AG20443 (cell line): ENCODE results near the gene SLC5A4.
A peak's percentile ranks its signal among the peaks of the same experiment; 100 is the strongest.
"Not testable (repeated sequence)": the region's sequence is repeated elsewhere in the genome, so short reads cannot be mapped to it uniquely, and the experiment has no call there.

Experiments used
- DNase-seq: peaks from one replicate; pipeline ENCODE4 v3.0.0; 2012; ENCODE audit warnings: low spot score, mixed read lengths

SLC5A4 gene

DNA sequence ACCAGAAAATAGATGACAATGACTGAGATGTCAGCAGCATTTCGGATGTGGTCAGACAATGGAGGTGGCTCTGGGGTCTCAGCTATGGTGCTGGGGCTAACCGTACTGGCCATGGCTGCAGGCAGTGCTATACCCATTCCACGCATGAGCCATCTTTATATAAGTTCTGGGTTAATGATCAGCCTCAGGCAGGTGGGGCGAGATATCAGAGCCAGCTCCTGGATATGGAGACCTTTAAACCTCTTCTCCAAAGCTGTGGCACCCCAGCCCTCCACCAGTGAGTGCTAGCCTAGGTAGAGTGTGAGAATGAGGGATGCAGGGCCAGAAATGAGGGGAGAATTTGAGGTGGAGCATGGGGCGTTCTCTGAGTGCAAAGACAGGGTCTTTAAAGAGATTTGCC is at the start of gene SLC5A4:
Gene SLC5A4, minus strand, starts transcription at position 131 of the 400 bp plus-strand sequence. Its CDS starts 18 bp downstream, at position 113.
- DNase-seq, result no peak

DNA sequence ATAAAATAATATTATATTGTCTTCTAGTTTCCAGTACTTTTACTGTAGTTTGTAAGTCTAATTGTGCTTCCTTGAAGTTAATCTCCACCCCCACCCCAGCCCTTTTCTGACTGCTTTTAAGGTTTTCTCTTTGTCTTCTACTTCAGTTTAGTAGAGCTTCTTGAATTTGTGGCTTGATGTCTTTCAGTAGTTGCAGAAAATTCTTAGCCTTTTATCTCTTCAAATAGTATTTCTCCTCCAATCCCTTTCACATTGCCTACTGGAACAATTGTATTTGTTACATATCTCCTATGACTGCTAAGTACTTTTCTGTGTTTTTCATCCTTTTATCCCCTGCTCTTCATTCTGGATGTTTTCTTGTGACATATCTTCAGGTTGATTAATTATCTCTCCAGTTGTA is 38.8 kb upstream of the SLC5A4 start:
- DNase-seq, result not testable (repeated sequence)

DNA sequence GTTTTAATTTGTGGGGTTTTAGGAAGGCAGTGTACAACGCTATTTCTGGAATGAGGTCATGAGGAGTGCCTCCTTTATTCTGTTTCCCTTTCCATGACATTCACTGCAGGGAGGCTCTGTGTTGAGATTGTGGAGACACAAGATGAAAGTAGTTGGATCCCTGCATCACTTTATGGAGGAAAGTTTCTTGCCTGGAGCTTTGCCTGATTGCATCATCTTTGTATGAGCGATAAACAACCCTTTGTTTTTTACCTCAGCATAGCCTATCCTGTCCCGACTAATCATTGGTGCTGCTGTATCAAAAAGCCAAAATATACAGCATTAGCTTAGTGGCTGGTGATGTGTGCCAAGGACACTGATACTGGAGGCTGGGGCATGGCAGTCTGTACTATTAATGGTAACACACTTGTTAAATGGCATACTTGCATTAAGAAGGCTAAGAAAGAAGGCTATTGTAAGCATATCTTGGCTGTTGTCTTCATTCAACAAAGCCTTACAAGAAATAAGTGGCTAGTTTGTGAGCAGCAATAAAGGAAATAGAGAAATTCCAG is 31.2 kb upstream of the SLC5A4 start:
- no peak for DNase-seq

DNA sequence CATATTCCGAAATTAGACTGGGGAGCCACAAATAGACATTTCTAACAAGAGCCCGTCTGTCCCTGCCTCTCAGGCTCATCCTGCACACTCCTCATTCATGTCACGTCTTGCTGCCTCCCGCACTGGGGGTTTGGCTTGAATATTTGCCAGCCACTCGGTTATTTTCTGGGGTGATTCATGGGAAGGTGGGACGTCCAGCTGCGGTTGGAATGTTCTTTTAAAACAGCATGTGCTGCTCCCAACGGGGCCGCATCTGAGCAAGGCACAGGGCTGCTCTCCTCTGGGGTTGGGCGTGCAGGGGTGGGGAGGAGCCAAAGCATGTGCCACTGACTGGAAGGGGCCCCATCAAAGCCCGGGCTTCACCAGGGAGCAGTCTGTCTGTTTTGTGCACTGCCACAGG is 25.9 kb upstream of the SLC5A4 start:
- peak; percentile 27 for DNase-seq

DNA sequence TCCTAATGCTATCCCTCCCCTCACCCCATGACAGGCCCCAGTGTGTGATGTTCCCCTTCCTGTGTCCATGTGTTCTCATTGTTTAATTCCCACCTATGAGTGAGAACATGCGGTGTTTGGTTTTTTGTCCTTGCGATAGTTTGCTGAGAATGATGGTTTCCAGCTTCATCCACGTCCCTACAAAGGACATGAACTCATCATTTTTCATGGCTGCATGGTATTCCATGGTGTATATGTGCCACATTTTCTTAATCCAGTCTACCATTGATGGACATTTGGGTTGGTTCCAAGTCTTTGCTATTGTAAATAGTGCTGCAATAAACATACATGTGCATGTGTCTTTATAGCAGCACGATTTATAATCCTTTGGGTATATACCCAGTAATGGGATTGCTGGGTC is 20.2 kb upstream of the SLC5A4 start:
- DNase-seq, result not testable (repeated sequence)

DNA sequence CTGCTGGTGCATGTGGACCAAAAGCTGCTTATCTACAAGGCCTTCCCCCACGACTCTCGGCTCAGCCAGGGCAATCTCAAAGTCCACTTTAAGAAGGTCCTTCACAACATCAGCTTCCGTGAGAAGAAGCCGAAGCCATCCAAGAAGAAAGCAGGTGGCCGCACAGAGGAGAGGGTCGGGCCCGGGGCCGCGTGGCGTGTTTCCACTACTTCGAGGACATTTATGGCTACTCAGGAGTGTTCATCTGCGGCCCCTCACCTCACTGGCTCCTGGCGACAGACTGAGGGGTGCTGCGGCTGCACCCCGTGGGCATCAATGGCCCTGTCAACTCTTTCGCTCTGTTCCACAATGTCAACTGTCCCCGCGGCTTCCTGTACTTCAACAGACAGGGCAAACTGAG is 16.2 kb upstream of the SLC5A4 start:
- no peak for DNase-seq

DNA sequence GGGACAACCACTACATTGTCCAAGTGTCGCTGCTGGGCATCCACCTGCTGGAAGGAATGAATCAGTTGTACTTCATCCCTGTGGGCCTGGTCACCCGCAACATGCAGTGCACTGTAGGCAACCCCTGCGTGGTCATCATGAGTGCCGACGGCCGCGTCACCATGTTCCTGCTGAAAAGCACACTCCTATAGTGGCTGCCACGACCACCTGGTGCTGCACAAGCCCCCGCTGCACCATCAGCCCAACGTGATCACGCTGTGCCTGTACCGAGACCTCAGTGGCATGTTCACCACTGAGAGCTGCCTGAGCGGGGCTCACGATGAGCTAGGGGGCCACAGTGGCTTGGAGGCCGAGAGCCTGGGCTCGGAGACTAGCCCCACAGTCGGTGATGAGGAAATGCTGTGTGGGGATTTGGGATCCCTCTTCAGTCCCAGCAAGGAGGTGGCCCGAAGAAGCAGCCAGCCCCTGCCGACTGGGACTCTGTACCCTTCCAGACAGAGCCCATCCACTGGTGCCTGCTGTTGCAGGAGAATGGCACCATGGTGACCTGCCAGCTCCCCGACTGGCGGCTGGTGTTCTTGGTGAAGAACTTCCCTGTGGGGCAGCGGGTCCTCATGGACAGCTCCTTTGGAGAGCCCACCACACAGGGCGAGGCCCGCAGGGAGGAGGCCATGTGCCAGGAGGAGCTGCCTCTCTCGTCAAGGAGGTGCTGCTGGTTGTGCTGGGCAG is 15.7 kb upstream of the SLC5A4 start:
- no peak for DNase-seq

DNA sequence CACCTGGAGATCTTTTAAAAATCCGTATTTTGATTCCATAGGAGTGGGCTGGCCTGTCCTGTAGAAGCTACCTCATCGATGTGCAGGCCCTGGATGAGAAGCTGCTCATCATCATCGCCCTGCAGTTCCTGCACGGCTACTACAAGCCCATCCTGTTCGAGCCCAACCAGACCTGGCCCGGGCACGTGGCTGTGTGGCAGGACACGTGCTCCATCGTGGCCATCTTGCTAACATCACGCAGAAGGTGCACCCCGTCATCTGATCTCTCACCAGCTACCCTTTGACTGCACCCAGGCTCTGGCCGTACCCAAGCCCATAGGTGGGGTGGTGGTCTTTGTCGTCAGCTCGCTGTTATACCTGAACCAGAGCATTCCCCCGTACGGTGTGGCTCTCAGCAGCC is 14.2 kb upstream of the SLC5A4 start:
- DNase-seq, result no peak

DNA sequence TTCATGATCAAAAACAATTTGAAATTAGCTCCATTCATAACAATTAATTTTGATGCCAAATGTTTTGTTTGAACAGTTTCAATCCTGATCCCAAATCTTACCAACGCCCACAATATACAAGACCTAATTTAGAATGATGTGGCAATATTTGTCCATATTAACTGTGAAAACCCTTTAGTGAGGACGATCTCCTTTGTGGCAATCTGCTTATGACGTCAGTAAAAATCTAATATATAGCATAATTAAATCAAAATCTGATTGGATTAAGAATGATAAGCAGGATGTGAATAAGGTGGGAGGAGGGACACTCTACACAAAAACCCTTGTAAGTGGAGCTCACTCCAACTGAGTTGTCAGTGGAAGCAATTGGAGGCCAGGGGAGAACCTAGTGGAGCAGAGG is 11.9 kb upstream of the SLC5A4 start:
- no peak for DNase-seq

DNA sequence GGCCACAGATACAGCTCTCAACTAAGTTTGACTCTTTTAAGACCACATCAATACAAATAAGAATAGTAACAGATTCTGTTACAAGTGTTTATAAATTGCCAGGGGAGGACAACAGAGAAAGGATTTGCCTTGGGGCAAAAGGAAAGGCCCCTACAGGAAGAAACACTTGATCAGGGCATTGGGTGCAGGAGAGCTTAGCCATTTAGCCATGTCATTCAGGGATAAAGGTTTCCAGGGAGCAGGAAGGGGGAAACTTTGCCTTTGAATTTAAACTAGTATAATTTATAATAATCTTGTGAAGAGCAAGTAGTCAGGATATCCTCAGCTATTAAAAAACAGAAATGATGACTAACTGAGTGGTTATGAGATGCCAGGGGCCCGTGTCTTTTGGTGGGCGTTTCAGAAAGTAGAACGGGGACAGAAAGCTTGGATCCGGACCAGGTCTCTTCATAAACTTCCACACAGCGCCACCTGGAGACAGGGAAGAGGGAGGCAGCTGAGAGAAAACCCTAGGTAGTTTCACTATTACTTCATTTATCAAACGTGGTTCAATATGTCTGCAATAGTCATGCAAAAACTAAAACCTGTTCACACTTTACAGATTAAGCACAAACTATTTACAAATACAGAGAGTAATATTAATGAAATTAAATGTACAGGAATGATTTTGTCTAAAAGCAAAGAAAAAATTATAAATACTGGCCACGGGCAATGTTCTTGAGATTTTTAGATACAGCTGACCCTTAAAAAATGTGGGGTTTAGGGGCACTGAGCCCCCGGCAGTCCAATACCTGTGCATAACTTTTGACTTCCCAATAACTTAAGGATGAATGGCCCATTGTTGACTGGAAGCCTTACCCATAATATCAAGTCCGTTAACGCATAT is 11.0 kb upstream of the SLC5A4 start:
- DNase-seq, result peak; percentile 79

DNA sequence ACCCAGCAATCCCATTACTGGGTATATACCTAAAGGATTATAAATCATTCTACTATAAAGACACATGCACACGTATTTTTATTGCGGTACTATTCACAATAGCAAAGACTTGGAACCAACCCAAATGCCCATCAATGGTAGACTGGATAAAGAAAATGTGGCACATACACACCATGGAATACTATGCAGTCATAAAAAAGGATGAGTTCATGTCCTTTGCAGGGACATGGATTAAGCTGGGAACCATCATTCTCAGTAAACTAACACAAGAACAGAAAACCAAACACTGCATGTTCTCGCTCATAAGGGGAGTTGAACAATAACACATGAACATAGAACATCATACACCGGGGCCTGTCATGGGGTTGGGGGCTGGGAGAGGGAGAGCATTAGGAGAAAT is 8.5 kb upstream of the SLC5A4 start:
- DNase-seq, result not testable (repeated sequence)

DNA sequence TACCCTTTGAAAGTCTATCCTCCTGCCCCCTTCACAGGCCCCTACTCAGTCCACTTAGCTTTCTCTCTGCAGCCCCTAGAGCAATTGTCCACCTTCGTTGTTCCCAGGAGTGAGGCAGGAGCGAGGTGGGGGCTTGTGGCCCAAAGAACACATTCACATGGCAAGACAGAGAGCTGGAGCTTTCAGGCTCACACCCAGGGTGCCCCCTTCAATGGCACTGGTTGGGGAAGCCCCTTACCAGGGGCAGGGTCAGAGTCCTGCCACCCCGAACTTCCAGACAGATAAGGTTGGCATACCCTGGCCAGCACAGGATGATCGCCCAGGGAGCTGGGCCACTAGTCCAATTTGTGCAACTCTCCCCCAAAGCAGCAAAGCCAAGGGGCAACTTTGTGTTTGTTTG is 6.2 kb upstream of the SLC5A4 start:
- DNase-seq, result no peak

DNA sequence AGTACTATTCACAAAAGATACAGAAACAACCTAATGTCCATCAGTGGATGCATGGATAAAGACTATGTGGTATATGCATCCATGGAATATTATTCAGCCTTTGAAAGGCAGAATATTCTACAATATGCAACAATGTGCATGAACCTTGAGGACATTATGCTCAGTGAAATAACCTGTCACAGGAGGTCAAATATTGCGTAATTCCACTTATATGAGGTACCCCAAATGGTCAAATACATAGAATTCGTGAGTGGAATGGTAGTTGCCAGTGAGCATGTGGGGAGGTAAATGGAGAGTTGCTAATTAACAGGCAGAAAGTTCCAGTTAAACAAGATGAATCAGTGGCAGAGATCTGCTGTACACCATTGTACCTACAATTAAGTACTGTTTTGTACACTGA is 3.6 kb upstream of the SLC5A4 start:
- DNase-seq, result no peak

DNA sequence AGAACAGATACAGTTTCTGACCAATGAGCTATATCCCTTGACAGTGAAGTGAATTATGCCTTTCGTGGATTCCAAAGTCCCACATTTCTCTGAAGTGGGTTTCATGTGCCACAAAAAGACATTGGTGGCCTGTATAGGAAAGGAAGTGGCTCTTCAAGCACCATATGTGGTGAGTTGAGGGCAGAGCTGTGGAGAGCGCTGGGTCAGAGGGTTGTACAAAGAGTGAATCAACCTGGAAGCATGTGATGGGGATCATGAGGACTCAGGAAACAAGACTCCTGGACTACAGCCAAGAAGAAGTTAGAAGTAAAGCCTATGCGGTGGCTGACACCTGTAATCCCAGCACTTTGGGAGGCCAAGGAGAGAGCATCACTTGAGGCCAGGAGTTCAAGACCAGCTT is 579 bp upstream of the SLC5A4 start:
- no peak for DNase-seq

DNA sequence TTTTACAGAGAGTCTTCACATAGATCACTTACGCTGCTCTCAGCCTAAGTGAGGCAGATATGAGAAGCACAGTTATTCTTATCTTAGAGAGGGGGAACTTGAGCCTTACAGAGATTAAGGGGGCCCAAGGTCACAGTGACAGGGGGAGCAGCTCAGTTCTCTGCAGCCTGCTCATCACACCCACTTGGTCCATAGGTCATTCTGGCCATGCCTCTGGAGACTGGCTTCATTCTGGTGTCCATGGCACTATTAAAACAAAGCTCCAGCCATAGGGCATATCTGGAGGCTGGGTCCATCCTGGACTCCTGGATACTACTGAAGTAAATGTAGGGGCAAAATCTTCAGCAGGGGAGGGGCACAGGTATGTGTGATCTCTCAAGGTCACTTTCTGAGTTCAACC is 5.9 kb downstream of the SLC5A4 start:
- no peak for DNase-seq

DNA sequence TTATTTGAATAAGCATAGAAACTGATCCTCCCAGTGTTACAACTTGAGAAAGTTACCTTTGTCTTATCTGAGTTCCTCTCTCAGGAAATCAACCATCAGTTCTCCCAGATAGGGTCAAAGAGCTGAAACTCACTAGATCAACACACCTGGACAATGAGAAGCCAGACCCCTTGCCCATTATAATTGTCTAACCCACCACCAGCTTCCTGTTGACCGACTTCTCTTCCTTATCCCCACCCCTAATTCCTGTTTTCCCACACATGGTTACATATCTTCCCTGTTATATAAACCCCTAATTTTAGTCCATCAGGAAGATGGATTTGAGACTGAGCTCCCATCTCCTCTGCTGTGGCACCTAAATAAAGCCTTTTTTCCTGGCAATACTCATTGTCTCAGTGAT is 6.9 kb downstream of the SLC5A4 start:
- no peak for DNase-seq

DNA sequence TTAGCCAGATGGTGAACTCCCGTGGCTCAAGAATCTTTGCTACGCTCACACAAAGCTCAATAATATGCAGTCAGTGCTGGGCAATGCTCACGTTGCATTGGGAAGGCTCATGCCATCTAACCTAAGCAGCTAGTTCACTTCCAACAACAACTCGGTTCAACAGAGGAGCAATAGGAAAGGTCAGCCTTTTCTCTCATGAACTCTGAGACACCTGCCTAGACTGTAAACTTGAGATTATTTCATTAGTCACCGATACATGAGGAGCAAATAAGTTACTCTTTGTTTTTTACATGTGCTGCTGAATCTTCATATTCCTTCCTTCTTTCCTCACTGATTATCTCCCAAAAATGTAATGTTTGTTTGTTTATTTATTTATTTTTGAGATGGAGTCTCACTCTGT is 9.0 kb downstream of the SLC5A4 start:
- DNase-seq, result no peak

DNA sequence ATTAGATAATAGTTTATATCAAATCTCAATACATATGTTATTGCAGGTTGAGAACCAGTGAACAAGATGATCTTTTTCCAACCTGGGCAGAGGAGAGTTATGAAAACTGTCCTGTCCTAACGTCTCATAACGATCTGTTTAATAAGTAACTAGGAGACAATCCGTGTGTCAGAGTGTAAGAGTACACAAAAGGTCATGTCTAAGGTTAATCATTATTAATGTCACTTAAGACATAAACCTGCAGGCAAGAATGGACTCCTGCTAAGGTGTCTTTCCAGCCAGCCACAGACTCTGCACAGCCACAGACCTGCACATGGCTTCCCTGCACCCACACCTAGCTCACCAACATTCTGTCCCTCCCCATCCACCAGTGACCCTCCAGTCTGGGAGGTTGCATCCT is 10.1 kb downstream of the SLC5A4 start:
- no peak for DNase-seq

DNA sequence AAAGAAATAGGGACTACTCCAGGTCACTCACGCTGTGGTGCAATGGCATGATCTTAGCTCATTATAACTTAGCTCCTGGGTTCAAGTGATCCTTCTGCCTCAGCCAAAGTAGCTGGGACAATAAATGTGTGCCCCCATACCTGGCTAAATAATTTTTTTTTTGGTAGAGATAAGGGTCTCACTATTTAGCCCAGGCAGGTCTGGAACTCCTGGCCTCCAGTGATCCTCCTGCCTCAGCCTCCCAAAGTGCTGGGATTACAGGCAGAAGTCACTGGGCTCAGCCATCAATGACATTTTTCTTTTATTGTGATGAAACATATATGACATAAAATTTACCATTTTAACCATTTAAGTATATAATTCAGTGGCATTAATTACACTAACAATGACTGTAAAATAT is 10.6 kb downstream of the SLC5A4 start:
- no peak for DNase-seq

DNA sequence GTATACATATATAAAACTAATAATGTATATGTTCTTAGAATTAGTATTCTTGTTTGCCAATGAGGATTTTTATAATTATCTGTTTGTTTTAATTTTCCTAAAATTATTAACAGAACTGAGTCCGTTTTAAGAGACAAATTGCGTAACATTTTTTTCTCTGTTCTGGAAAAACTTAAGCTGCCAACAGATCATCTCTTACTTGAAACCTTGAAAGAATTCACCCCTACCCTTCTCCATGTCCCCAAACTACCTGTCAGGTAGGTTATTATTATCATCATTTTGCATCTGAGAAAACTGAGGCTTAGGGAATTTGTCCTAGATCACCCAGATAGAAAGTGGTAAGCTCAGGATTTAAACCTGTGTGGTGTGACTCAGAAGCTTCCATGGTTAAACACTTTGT is 14.7 kb downstream of the SLC5A4 start:
- DNase-seq, result no peak

DNA sequence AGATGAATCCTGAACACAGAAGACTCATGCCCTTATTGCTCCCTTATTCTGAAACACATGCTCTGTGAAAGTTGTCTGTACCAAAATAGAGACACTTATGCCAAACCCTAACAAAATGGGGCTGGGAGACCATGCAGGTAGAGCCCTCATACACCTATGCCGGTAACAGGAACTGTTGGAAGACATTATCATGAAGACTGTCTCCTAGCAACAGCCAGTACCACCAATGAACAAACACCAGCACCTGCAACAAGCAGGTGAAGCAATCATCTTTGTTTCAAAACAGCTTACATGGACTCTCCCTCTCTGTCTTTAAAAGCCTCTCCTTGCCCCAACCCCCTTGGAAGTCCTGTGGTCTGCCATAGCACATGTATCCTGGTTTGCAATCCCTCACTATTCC is 17.2 kb downstream of the SLC5A4 start:
- no peak for DNase-seq

DNA sequence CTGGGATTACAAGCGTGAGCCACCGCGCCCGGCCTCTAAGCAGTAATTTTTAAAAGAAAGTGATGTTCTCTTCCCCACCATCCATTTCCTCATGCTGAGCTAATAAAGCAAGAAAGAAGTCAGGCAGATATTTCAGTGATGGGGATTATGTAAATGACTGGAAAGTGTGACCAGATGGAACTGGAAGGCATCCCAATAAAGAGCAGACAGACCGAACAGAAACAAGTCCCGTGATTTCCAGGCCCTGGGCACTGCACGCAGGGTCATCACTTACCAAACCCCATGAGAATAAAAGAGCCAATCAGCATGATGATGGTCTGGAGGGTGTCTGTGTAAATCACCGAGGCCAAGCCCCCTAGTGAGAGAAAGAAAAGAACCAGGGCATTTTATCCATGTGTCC is 18.2 kb downstream of the SLC5A4 start:
- no peak for DNase-seq

DNA sequence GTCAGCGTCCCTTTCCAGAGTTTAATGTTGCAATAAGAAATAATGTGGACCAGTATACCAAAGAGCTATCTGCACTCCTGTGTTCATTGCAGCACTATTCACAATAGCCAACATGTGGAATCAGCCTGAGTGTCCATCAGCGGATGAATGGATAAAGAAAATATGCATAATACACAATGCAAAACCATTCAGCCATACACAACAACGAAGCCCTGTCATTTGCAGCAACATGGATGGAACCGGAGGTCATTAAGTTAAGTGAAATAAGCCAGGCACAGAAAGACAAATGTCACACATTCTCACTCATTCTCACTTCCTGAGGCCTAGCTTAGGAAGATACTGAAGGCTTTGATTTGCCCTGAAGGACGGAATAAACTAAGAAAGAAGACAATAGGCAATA is 22.1 kb downstream of the SLC5A4 start:
- no peak for DNase-seq
